ENCODE results near the gene RPS6KA6. TPM values are rescaled to one million over a fixed set of nuclear protein-coding genes. Genes with fewer than 3 reads are reported as not detected.
"Not testable (repeated sequence)": the region's sequence is repeated elsewhere in the genome, so short reads cannot be mapped to it uniquely, and the experiment has no call there.

The RPS6KA6 gene
- total RNA-seq, 4 donors from 2014 or later = 0.05 to 0.40 (median 0.20) TPM

DNA sequence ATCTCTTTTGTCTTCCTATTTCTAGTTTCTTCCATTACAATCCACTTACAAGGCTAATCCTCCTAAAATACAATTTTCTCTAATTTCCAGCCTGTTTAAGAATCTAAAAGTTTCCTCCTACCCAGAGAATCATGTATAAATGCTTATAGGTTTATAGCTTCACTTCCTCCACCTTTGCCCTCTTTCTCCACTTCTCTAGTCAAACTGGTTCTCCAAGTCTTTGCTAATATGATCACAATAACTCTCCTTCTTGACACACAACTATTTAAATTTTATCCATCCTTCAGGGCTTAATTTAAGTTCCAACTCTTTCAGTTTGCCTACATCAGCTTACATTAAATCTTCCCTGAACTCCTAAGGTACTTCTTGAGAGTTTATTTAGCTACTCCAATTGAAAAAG, 69.2 kb downstream of the RPS6KA6 start:
- DNase-seq = no peak

DNA sequence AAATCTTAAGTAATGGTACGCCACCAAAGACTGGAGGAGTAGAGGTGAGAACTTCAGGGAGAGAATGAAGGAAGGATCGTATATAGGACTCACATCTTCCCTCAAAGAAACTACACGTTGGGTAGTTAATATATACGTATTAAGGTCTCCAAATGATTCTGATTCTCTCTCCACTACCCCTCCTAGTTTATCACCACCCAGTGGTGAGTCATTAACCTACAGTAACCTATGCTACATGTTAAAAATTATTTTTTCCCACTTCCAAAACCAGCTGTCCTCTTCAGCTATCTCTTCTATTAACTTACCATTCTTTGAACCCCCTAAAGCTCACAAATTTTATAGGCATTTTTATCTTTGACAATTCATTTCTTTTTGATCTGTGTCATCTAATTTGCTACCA, 69.7 kb downstream of the RPS6KA6 start:
- H3K4me3 ChIP-seq = no peak overlapping the region
- in situ Hi-C loops (cut with MboI; ENCODE audit: low sequenced_read_pairs in 4 of 4) = no loop called here
- DNase-seq (no peak), ATAC-seq (no peak)
- TF ChIP-seq, protein P1, sequence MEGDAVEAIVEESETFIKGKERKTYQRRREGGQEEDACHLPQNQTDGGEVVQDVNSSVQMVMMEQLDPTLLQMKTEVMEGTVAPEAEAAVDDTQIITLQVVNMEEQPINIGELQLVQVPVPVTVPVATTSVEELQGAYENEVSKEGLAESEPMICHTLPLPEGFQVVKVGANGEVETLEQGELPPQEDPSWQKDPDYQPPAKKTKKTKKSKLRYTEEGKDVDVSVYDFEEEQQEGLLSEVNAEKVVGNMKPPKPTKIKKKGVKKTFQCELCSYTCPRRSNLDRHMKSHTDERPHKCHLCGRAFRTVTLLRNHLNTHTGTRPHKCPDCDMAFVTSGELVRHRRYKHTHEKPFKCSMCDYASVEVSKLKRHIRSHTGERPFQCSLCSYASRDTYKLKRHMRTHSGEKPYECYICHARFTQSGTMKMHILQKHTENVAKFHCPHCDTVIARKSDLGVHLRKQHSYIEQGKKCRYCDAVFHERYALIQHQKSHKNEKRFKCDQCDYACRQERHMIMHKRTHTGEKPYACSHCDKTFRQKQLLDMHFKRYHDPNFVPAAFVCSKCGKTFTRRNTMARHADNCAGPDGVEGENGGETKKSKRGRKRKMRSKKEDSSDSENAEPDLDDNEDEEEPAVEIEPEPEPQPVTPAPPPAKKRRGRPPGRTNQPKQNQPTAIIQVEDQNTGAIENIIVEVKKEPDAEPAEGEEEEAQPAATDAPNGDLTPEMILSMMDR (IDR thresholded peaks at IDR 0.05 in 4 of 5, conservative IDR thresholded peaks at IDR 0.05 in 1 of 5) = no peak
- TF ChIP-seq POLR2A (IDR thresholded peaks at IDR 0.05) = no peak
- H3K9me3 ChIP-seq = no peaks in the 10 kb centered on the region
- no peaks in the 10 kb centered on the region for H3K36me3 ChIP-seq
- H3K4me1 ChIP-seq = no peaks in the 10 kb centered on the region
- intact Hi-C loops (cut with DNase I; ENCODE audit: low total_unique reads) = no loop called here
- no peaks in the 10 kb centered on the region for H3K27me3 ChIP-seq
- H3K27ac ChIP-seq = no peak overlapping the region

More for the DNA sequence above, 69.2 kb downstream of the RPS6KA6 start:
- Histone ChIP-seq H3K4me1 (no peaks in the 10 kb centered on the region), H3K36me3 (no peaks in the 10 kb centered on the region), H3K9me3 (no peaks in the 10 kb centered on the region), H3K27me3 (no peaks in the 10 kb centered on the region), H3K4me3 (no peak overlapping the region), H3K27ac (no peak overlapping the region)
- ATAC-seq = no peak
- intact Hi-C loops (cut with DNase I; ENCODE audit: low total_unique reads) = no loop called here
- TF ChIP-seq POLR2A (IDR thresholded peaks at IDR 0.05) = no peak
- TF ChIP-seq, protein P1 (IDR thresholded peaks at IDR 0.05 in 4 of 5, conservative IDR thresholded peaks at IDR 0.05 in 1 of 5) = no peak
- in situ Hi-C loops (cut with MboI; ENCODE audit: low sequenced_read_pairs in 4 of 4) = no loop called here

DNA sequence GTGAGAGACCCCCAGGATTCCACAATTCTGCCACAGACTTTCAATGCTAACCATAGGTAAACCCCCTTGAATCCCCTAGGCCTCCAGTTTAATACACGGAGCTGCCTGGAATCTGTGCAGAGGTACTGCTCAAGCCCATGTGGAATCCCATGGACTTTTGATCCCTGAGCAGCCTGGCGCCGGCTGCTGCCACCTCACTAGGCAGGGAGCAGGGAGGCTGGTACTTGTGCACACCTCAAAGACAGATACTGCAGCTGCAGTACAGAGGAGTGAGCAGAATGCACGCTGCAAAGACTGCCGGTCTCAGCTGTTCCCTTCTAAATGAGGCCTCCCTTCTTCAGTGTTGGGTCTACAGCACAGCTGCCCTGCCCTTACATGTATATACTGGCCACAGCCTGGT, 79.4 kb downstream of the RPS6KA6 start:
- no peaks in the 10 kb centered on the region for H3K4me1 ChIP-seq
- intact Hi-C loops (cut with DNase I; ENCODE audit: low total_unique reads) = no loop called here
- H3K27me3 ChIP-seq = no peaks in the 10 kb centered on the region
- DNase-seq (no peak), ATAC-seq (no peak)
- H3K4me3 ChIP-seq = no peak overlapping the region
- no peaks in the 10 kb centered on the region for H3K9me3 ChIP-seq
- no peak for TF ChIP-seq POLR2A (IDR thresholded peaks at IDR 0.05)
- TF ChIP-seq, protein P1 (IDR thresholded peaks at IDR 0.05 in 4 of 5, conservative IDR thresholded peaks at IDR 0.05 in 1 of 5) = no peak
- H3K36me3 ChIP-seq = no peaks in the 10 kb centered on the region
- in situ Hi-C loops (cut with MboI; ENCODE audit: low sequenced_read_pairs in 4 of 4) = no loop called here
- H3K27ac ChIP-seq = no peak overlapping the region

DNA sequence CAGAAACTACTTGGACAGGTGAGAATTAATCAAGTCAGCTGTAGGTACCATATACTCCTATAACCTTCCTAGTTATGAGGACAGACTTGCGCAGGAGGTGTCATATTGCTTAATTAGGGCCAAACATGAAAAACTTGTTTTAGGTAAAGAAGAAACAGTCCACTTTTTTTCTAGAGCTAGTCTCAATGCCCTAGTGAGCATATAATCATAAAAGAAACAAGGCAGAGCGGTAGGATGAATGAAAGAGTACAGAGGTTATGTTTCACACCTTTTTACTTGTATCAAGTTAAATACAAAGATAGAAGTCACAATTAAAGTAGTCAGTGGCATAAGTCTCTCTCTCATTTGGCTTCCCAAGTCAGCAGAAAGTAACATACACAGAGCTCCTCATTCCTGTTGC, 88.9 kb downstream of the RPS6KA6 start:
- Histone ChIP-seq H3K4me3 (no peak overlapping the region), H3K36me3 (no peaks in the 10 kb centered on the region), H3K9me3 (no peaks in the 10 kb centered on the region), H3K27ac (no peak overlapping the region), H3K4me1 (no peaks in the 10 kb centered on the region), H3K27me3 (no peaks in the 10 kb centered on the region)
- in situ Hi-C loops (cut with MboI; ENCODE audit: low sequenced_read_pairs in 4 of 4) (no loop called here), intact Hi-C loops (cut with DNase I; ENCODE audit: low total_unique reads) (no loop called here)
- DNase-seq (no peak), ATAC-seq (no peak)
- TF ChIP-seq, protein P1 (IDR thresholded peaks at IDR 0.05 in 4 of 5, conservative IDR thresholded peaks at IDR 0.05 in 1 of 5) = no peak
- no peak for TF ChIP-seq POLR2A (IDR thresholded peaks at IDR 0.05)

DNA sequence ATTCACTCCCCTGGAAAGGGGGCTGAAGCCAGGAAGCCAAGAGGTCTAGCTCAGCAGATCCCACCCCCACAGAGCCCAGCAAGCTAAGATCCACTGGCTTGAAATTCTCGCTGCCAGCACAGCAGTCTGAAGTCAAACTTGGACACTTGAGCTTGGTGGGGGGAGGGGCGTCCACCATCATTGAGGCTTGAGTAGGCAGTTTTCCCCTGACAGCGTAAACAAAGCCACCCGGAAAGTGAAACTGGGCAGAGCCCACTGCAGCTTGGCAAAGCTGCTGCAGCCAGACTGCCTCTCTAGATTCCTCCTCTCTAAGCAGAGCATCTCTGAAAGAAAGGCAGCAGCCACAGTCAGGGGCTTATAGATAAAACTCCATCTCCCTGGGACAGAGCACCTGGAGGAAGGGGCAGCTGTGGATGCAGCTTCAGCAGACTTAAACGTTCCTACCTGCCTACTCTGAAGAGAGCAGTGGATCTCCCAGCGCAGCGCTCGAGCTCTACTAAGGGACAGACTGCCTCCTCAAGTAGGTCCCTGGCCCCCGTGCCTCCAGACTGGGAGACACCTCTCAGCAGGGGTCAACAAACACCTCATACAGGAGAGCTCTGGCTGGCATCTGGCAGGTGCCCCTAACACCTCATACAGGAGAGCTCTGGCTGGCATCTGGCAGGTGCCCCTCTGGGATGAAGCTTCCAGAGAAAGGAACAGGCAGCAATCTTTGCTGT, 108.4 kb downstream of the RPS6KA6 start:
- ATAC-seq; H3K4me1 ChIP-seq; in situ Hi-C loops (cut with MboI; ENCODE audit: low sequenced_read_pairs in 4 of 4); H3K9me3 ChIP-seq; H3K36me3 ChIP-seq; H3K27ac ChIP-seq; H3K4me3 ChIP-seq; DNase-seq; intact Hi-C loops (cut with DNase I; ENCODE audit: low total_unique reads); H3K27me3 ChIP-seq: not testable (repeated sequence)

All from gastrocnemius medialis (tissue), 4 donors.